ENCODE results near the gene LCE1E. TPM values are rescaled to one million over a fixed set of nuclear protein-coding genes. Genes with fewer than 3 reads are reported as not detected.

The LCE1E gene, protein sequence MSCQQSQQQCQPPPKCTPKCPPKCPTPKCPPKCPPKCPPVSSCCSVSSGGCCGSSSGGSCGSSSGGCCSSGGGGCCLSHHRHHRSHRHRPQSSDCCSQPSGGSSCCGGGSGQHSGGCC
- not detected in 2 replicates for total RNA-seq (2014; rRNA removed; shearing (Covaris generic))

DNA sequence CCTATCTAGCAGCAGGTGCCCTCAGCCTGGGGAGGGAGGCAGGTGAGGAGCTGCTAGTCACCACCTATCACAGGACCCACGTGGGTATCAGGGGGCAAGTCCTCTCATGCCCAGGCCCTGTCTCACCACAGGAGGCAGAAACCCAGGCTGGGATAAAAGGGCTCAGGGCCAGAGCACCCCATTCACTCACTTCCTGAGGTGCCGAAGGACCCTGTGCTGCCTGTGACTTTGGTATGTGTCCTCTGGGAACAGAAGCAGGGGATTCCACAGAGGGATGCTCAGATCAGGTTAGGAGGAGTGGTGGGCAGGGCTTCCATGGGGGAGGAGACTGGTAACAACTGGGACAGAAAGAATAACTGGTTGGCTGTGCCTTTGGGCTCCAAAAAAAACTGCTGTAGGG lies at the start of gene LCE1E:
LCE1E (plus strand) TSS at position 181 of the 400 bp plus-strand sequence. CDS start 1,043 bp downstream, outside the sequence.
- no peak for DNase-seq
- H3K27ac ChIP-seq: no peak within 1 kb of the TSS

DNA sequence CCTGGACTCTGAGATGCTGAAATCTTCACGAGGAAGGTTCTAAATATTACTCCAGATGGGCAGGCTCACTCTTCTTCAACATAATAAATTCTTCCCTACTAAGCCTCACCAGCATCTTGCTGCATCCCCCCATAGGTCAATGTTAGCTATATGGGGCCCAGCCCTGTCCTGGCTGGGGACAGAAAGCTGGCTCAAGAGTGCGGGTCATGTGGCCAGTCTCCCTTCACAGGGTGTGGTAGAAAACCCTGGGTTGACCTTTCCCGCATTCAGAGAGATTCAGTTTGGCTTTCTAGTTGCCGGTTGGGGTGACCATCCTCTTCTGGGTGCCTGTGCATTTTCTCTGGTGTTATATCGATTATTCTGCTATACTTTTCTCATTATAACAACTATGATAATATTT lies 48.1 kb upstream of the LCE1E start:
- no peaks in the 10 kb centered on the region for H3K36me3 ChIP-seq
- no peaks in the 10 kb centered on the region for H3K27me3 ChIP-seq
- H3K4me1 ChIP-seq: no peaks in the 10 kb centered on the region
- H3K27ac ChIP-seq: no peak overlapping the region
- H3K9me3 ChIP-seq (replicated peaks): no peaks in the 10 kb centered on the region
- DNase-seq: no peak
- H3K4me3 ChIP-seq: no peak overlapping the region

More for the DNA sequence above, at the start of gene LCE1E:
- Histone ChIP-seq H3K4me3 (no peak within 1 kb of the TSS), H3K9me3 (replicated peaks) (no peaks in the 10 kb centered on the region), H3K4me1 (no peaks in the 10 kb centered on the region), H3K36me3 (no peaks in the 10 kb centered on the region), H3K27me3 (no peaks in the 10 kb centered on the region)

DNA sequence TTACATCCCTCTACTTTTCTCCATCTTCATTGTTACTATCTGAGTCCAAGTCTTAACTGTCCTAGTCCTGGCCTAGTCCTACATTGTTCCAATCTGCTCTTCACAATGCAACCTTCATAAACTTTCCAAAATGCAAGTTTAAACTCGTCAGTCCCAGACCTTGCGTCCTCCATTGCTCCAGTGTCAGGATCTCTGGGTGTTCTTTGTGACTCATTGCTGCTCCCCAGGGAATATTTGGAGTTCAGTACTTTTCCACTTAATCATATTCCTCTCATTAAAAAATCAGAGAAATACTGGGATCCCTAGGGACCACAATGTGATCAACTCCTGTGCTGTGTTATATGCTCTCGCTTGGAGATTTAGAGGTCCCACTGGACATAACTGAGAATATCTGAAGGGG lies 46.2 kb upstream of the LCE1E start:
- H3K36me3 ChIP-seq: no peaks in the 10 kb centered on the region
- no peak for DNase-seq
- no peak overlapping the region for H3K4me3 ChIP-seq
- no peaks in the 10 kb centered on the region for H3K4me1 ChIP-seq
- H3K27ac ChIP-seq: no peak overlapping the region
- H3K27me3 ChIP-seq: no peaks in the 10 kb centered on the region
- no peaks in the 10 kb centered on the region for H3K9me3 ChIP-seq (replicated peaks)

DNA sequence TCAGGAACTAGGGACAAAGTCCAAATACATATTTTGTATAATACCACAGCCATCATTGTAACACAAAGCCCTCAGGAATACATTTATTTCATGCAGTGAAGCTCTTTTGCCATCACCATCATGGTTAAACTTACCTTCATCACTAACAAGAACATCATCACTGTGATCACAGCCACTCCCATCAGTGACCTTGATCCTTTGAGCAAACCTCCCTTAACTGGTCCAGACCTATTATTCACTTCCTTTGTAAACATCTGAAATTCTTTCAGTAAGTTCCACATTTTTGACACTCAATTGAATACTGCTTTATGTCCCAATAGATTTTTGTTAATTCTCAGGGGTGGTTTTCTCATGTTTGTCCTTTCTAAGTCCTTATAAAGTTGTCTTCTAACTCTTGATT lies 44.4 kb upstream of the LCE1E start:
- no peaks in the 10 kb centered on the region for H3K9me3 ChIP-seq (replicated peaks)
- no peaks in the 10 kb centered on the region for H3K36me3 ChIP-seq
- no peaks in the 10 kb centered on the region for H3K4me1 ChIP-seq
- DNase-seq: no peak
- no peak overlapping the region for H3K27ac ChIP-seq
- H3K4me3 ChIP-seq: no peak overlapping the region
- no peaks in the 10 kb centered on the region for H3K27me3 ChIP-seq

DNA sequence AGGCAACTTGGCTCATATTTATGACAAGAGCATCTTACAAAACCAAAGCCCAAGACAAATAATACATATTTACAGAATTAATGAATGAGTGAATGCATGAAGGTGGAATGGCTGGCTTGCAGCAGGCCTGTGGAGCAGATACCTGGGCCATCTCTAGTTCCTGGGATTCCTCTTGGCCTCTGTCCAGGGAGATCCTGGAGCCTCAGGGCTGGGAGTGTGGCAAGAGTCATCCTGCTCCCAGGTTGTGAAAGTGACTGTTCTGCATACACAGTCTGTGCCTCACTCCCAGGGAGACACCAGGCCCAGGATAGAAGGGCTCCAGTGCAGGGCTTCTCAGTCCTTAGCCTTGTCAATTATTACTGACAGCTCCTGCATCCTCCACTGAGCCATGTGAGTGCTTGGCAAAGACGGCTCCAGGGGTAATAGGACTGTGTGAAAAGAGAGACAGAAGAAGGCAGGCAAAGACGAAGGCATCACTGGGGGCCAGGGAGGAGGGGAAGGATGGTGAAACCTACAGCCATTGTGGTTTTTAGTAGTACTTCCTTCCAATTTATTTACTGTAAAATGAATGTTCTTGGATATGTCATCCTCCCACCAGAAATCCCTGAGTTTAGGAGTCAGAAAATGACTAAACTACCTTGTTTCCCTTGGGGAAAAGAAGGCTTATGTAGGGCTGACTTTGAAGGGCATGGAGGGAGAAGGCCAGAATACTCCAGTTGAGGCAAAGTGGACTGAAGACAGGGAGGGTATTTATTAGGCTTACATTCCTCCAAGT lies 42.5 kb upstream of the LCE1E start:
- Histone ChIP-seq H3K36me3 (no peaks in the 10 kb centered on the region), H3K27ac (no peak overlapping the region)
- DNase-seq: no peak

DNA sequence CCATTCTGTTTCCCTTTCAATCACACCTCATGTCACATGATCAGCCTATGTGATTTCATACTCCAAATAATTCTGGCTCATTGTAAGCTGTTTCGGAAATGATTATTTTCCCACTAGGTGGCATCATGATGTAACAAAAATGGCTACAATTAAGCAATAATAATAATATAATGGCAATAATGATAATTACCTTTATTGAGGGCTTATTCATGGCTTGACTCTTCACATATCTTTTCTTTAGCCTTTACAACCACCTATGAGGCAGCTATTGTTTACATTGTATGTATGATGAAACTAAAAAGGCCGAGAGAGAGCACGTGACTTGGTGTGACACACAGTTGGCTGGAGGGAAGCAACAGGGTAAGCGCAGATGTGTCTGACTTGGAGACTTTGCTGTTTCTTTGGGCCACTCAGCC lies 40.8 kb upstream of the LCE1E start:
- Histone ChIP-seq H3K4me3 (no peak overlapping the region), H3K9me3 (replicated peaks) (no peaks in the 10 kb centered on the region), H3K27ac (no peak overlapping the region), H3K4me1 (no peaks in the 10 kb centered on the region), H3K36me3 (no peaks in the 10 kb centered on the region), H3K27me3 (no peaks in the 10 kb centered on the region)
- DNase-seq: no peak

More for the DNA sequence above, 42.5 kb upstream of the LCE1E start:
- H3K27me3 ChIP-seq: no peaks in the 10 kb centered on the region
- H3K9me3 ChIP-seq (replicated peaks): no peaks in the 10 kb centered on the region
- no peak overlapping the region for H3K4me3 ChIP-seq
- no peaks in the 10 kb centered on the region for H3K4me1 ChIP-seq

DNA sequence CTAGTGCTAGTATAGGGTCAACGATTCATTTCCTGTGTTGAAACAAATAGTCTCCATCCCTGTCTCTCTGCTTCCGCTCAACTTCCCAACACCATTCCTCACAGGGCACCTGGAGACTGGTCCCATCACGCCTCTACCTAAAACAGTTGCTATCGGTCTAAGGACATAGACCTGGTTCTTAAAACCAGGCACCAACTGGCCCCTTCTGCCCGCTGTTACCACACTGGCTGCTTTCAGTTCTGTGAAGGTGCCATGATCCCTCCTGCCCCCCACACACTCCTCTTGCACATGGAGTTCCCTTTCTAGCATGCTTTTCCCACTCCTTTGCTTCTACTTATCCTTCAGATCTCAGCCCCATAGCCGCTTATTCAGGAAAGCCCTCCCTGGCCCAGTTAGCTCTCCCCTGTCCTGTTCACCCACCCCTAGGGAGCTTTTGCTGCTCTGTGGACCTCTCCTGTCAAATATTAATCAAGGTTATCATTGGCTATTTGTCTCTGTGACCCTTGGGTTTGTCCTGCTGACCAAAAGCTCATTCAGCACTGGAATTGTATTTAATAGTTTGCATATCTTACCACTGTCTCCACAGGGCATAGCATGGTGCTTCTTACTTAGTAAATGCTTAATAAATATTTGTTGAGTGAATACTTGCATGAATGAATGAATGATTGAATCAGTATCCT lies 40.2 kb upstream of the LCE1E start:
- Histone ChIP-seq H3K9me3 (replicated peaks) (no peaks in the 10 kb centered on the region), H3K4me3 (no peak overlapping the region), H3K4me1 (no peaks in the 10 kb centered on the region)

DNA sequence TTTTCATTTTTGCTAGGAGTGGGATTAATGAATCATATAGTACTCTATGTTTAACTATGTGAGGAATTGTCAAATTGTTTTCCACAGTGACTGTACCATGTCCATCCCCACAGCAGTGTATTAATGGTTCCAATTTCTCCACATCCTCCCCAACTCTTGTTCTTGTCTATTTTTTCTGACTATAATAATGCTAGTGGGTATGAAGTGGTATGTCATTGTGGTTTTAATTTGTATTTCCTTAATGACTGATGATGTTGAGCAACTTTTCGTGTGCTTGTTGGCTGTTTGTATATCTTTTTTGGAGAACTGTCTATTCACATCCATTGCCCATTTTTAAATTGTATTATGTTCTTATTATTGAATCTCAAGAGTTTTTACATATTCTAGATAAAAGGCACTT lies 38.2 kb upstream of the LCE1E start:
- Histone ChIP-seq H3K36me3 (no peaks in the 10 kb centered on the region), H3K9me3 (replicated peaks) (no peaks in the 10 kb centered on the region), H3K27me3 (no peaks in the 10 kb centered on the region), H3K4me3 (no peak overlapping the region), H3K4me1 (no peaks in the 10 kb centered on the region), H3K27ac (no peak overlapping the region)
- DNase-seq: no peak

More for the DNA sequence above, 40.2 kb upstream of the LCE1E start:
- H3K27ac ChIP-seq: no peak overlapping the region
- DNase-seq: no peak
- H3K36me3 ChIP-seq: no peaks in the 10 kb centered on the region
- no peaks in the 10 kb centered on the region for H3K27me3 ChIP-seq

DNA sequence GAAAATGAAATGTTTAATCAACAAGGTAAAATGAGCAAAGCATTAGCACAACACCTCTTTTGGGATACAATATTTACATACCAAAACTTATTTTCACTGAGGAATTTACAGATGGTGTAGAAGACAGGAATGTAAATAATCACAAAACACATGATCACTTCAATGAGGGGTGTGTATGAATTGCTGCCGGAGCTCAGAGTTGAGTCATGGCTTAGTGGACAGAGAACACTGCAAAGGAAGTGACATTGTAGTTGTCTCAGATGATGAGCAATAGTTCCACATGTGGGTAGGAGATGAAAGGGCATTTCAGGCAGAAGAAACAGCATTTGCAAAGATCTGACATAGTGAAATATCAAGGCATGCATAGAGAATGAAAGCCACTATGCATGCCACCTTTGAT lies 33.8 kb upstream of the LCE1E start:
- no peak for DNase-seq
- Histone ChIP-seq H3K27me3 (no peaks in the 10 kb centered on the region), H3K4me3 (no peak overlapping the region), H3K27ac (no peak overlapping the region), H3K36me3 (no peaks in the 10 kb centered on the region), H3K9me3 (replicated peaks) (no peaks in the 10 kb centered on the region), H3K4me1 (no peaks in the 10 kb centered on the region)

DNA sequence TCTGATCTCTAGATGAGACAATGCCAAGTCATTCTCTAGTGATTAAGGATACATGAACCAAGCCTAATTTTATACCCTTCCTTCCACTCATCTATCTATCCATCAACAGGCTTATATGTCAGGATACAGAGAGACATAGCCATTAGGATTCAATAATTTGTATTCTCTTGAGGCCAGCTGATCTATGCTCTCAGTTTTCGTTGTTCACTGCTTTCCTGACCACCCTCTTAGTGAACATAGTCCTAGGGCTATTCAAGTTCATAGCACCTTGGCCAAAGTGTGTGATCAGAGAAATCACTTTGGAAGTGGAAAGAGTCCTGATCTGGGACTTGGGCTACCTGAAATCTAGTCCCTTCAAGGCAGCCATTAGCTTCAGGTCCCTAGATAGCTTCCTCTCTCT lies 32.5 kb upstream of the LCE1E start:
- no peaks in the 10 kb centered on the region for H3K4me1 ChIP-seq

DNA sequence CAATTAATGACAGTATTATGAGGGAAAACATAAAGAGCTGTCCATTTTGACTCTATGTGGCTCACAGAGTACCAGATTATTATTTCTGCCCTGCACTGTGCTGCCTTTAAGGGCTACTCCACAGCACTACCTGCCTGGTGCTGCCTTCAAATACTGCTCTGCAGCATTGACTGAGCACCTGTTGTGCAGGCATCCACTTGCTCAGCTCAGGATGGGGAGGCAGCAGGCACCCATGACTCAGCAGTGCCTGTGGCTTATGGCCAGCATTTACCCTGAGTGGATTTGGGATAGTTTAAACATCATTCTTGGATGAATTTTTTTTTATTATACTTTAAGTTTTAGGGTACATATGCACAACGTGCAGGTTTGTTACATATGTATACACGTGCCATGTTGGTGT lies 29.2 kb upstream of the LCE1E start:
- no peaks in the 10 kb centered on the region for H3K36me3 ChIP-seq
- no peak for DNase-seq
- no peak overlapping the region for H3K4me3 ChIP-seq
- H3K27me3 ChIP-seq: no peaks in the 10 kb centered on the region
- H3K9me3 ChIP-seq (replicated peaks): no peaks in the 10 kb centered on the region
- H3K27ac ChIP-seq: no peak overlapping the region
- no peaks in the 10 kb centered on the region for H3K4me1 ChIP-seq

More for the DNA sequence above, 32.5 kb upstream of the LCE1E start:
- no peak overlapping the region for H3K4me3 ChIP-seq
- H3K27ac ChIP-seq: no peak overlapping the region
- no peaks in the 10 kb centered on the region for H3K36me3 ChIP-seq
- DNase-seq: no peak
- no peaks in the 10 kb centered on the region for H3K27me3 ChIP-seq
- H3K9me3 ChIP-seq (replicated peaks): no peaks in the 10 kb centered on the region

DNA sequence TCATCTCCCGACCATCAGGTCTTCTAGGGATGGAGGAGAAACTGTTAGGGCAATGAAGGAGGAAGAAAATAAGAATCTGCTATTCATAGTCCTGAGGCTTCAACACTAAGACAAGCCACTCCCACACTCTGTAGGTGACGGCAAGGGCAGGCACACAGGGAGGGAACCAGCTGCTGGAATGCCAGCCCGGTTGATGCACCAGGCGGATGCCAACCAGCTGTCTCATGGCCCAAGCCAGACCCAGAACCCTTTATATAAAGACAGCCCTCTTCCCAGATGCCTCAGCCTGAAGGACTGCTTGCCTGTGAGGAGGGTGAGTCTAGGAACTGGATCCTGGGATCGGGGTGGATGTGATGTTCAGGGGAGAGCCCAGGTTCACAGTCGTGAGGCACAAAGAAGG lies 28.3 kb upstream of the LCE1E start, which contains the start of gene KPRP:
KPRP (plus strand) TSS at position 279 of the 400 bp plus-strand sequence. CDS start 1,564 bp downstream, outside the sequence.
- H3K9me3 ChIP-seq (replicated peaks): no peaks in the 10 kb centered on the region
- no peak within 1 kb of the TSS for H3K4me3 ChIP-seq
- H3K27me3 ChIP-seq: no peaks in the 10 kb centered on the region
- H3K27ac ChIP-seq: no peak within 1 kb of the TSS
- H3K4me1 ChIP-seq: no peaks in the 10 kb centered on the region
- no peaks in the 10 kb centered on the region for H3K36me3 ChIP-seq
- DNase-seq: no peak

DNA sequence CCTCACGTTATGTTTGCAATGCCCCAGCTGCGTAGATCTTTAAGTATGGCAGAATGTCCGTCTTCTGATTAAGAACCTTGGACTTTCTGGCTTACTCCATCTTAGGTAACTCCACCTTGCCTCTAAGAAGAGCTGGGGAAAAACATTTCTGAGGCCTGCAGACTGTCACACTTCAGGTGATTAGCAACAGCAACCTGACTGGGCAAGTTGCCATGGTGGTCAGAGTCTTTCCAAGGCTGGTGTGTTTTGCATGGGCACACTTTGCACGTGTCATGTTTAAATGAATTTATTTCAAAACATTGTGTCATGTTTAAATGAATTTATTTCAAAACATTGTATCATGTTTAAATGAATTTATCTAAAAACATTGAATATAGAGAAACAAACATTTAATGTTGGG lies 27.4 kb upstream of the LCE1E start:
- Histone ChIP-seq H3K27me3 (no peaks in the 10 kb centered on the region), H3K9me3 (replicated peaks) (no peaks in the 10 kb centered on the region), H3K36me3 (no peaks in the 10 kb centered on the region), H3K4me3 (no peak overlapping the region), H3K4me1 (no peaks in the 10 kb centered on the region), H3K27ac (no peak overlapping the region)
- DNase-seq: no peak

DNA sequence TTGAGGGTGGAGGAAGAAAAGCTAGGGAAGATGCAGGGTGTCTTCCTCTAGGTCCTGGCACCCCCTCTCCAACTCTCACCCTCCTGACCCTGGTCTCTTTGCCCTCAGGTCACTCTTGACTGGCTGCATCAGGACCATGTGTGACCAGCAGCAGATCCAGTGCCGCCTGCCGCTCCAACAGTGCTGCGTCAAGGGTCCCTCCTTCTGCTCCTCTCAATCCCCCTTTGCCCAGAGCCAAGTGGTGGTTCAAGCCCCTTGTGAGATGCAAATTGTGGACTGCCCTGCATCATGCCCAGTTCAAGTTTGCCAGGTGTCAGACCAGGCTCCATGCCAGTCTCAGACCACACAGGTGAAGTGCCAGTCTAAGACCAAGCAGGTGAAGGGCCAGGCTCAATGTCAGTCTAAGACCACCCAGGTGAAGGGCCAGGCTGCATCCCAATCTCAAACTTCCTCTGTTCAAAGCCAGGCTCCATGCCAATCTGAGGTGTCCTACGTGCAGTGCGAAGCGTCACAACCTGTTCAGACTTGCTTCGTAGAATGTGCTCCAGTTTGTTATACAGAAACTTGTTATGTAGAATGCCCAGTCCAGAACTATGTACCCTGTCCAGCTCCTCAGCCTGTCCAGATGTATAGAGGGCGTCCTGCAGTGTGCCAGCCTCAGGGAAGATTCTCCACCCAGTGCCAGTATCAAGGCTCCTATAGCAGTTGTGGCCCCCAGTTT lies 26.4 kb upstream of the LCE1E start:
- no peaks in the 10 kb centered on the region for H3K9me3 ChIP-seq (replicated peaks)
- H3K27me3 ChIP-seq: no peaks in the 10 kb centered on the region
- H3K4me3 ChIP-seq: no peak overlapping the region
- no peak overlapping the region for H3K27ac ChIP-seq
- DNase-seq: no peak
- no peaks in the 10 kb centered on the region for H3K36me3 ChIP-seq
- H3K4me1 ChIP-seq: no peaks in the 10 kb centered on the region
